ENCODE measurements around the gene LRP2BP. TPM values are rescaled to one million over a fixed set of nuclear protein-coding genes. Genes with fewer than 3 reads are reported as not detected.

The LRP2BP gene
- total RNA-seq, 4 donors from 2014 or later, result 0.81 to 4.4 (median 1.5) TPM

- TF ChIP-seq POLR2A (IDR thresholded peaks at IDR 0.05), result no peak
- no peak for TF ChIP-seq POLR2AphosphoS5 (IDR thresholded peaks at IDR 0.05)
- TF ChIP-seq CTCF (IDR thresholded peaks at IDR 0.05), result no peak
- TF ChIP-seq EP300 (IDR thresholded peaks at IDR 0.05), result no peak
- no peak for ATAC-seq
- Histone ChIP-seq H3K9me3 (peaks cover 0 to 4% (median 0%) of the 10 kb centered on the region in 3 donors), H3K27ac (no peak overlapping the region), H3K4me3 (no peak overlapping the region), H3K27me3 (no peaks in the 10 kb centered on the region), H3K36me3 (peaks cover 0 to 89% of the 10 kb centered on the region in 2 donors), H3K4me1 (peaks cover 0 to 19% (median 0%) of the 10 kb centered on the region in 3 donors)
- WGBS, 2 donors (ENCODE audit: low coverage in 1 of 2), result 91 to 93% methylated on average over 6 of the region's 6 CpGs
Observed at GRCh38 chr4:185405296-185405999, 9.7 kb upstream of the LRP2BP start.

GRCh38 chr4:185404031-185404430 is 8.3 kb upstream of the LRP2BP start:
- no peak overlapping the region for H3K27ac ChIP-seq
- no peaks in the 10 kb centered on the region for H3K27me3 ChIP-seq
- no peak overlapping the region for H3K4me3 ChIP-seq
- no peak for TF ChIP-seq CTCF (IDR thresholded peaks at IDR 0.05)
- no peak for TF ChIP-seq EP300 (IDR thresholded peaks at IDR 0.05)
- no peak for TF ChIP-seq POLR2AphosphoS5 (IDR thresholded peaks at IDR 0.05)
- TF ChIP-seq POLR2A (IDR thresholded peaks at IDR 0.05), result no peak
- no peak for ATAC-seq
- peaks cover 0 to 34% (median 0%) of the 10 kb centered on the region in 3 donors for H3K4me1 ChIP-seq
- peaks cover 0 to 89% of the 10 kb centered on the region in 2 donors for H3K36me3 ChIP-seq
- 92% methylated on average over 4 of the region's 4 CpGs; no CpG with 5 or more reads in 1 of the 2 donors for WGBS, 2 donors (ENCODE audit: low coverage in 1 of 2)
- H3K9me3 ChIP-seq, result no peaks in the 10 kb centered on the region

DNA sequence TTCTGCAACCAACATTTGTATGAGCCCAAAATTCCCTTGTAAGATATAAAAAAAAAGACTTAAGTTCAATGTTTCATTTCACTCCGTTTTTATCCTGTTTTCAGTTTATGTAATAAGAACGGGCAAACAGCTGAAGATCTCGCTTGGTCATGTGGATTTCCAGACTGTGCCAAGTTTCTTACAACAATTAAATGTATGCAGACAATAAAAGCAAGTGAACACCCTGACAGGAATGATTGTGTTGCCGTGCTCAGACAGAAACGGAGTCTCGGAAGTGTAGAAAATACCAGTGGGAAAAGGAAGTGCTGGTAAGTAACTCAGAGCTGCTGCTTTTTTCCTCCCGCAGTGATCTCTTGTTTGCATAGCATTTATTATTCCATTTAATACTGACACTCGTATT is 3.7 kb upstream of the LRP2BP start:
- 48 to 71% methylated on average over 8 of the region's 8 CpGs for WGBS, 2 donors (ENCODE audit: low coverage in 1 of 2)
- H3K27ac ChIP-seq, result peak overlapping the region in 3 of 4 donors; percentile 5 to 100 (median 100)

GRCh38 chr4:185398618-185399017 is 2.9 kb upstream of the LRP2BP start:
- WGBS, 2 donors (ENCODE audit: low coverage in 1 of 2), result 6 to 8% methylated on average over 2 of the region's 2 CpGs
- H3K27me3 ChIP-seq, result no peaks in the 10 kb centered on the region
- no peaks in the 10 kb centered on the region for H3K9me3 ChIP-seq
- ATAC-seq, result no peak
- peak overlapping the region in 3 of 4 donors; percentile 49 to 100 (median 100) for H3K27ac ChIP-seq
- no peak overlapping the region for H3K4me3 ChIP-seq
- H3K36me3 ChIP-seq, result peaks cover 0 to 45% of the 10 kb centered on the region in 2 donors
- H3K4me1 ChIP-seq, result peaks cover 0 to 67% (median 6%) of the 10 kb centered on the region in 3 donors
- TF ChIP-seq POLR2A (IDR thresholded peaks at IDR 0.05) (no peak), EP300 (IDR thresholded peaks at IDR 0.05) (no peak), CTCF (IDR thresholded peaks at IDR 0.05) (no peak), POLR2AphosphoS5 (IDR thresholded peaks at IDR 0.05) (no peak)

More for the DNA sequence above, 3.7 kb upstream of the LRP2BP start:
- H3K9me3 ChIP-seq, result no peaks in the 10 kb centered on the region
- peaks cover 0 to 51% of the 10 kb centered on the region in 2 donors for H3K36me3 ChIP-seq
- peaks cover 0 to 65% (median 6%) of the 10 kb centered on the region in 3 donors for H3K4me1 ChIP-seq
- TF ChIP-seq CTCF (IDR thresholded peaks at IDR 0.05), result no peak
- TF ChIP-seq POLR2A (IDR thresholded peaks at IDR 0.05), result no peak
- TF ChIP-seq EP300 (IDR thresholded peaks at IDR 0.05), result no peak
- no peaks in the 10 kb centered on the region for H3K27me3 ChIP-seq
- ATAC-seq, result no peak
- H3K4me3 ChIP-seq, result no peak overlapping the region

Measured in gastroesophageal sphincter (tissue), 4 donors.